SKM-1 (cell line): ENCODE results near the gene MOB3B.

Source experiments
- DNase-seq: peaks from one replicate; lab custom pipeline; 2025; ENCODE audit not compliant: unreplicated experiment; lab: John Stamatoyannopoulos, UW

The MOB3B gene

GRCh38 chr9:27293996-27294395, 235.6 kb downstream of the MOB3B start:
- DNase-seq: no peak

GRCh38 chr9:27292659-27293405, 236.8 kb downstream of the MOB3B start:
- DNase-seq: no peak

GRCh38 chr9:27291292-27291691, 238.3 kb downstream of the MOB3B start:
- DNase-seq: no peak

- no peak for DNase-seq
Observed at GRCh38 chr9:27282269-27282668, 247.3 kb downstream of the MOB3B start.

- DNase-seq: no peak
Observed at GRCh38 chr9:27280860-27281259, 248.8 kb downstream of the MOB3B start.

GRCh38 chr9:27280249-27280648, 249.4 kb downstream of the MOB3B start:
- DNase-seq: no peak

GRCh38 chr9:27279611-27280010, 250.0 kb downstream of the MOB3B start:
- DNase-seq: no peak

GRCh38 chr9:27278374-27278773, 251.2 kb downstream of the MOB3B start:
- no peak for DNase-seq

- peak; percentile 41 for DNase-seq
Observed at GRCh38 chr9:27276193-27277030, 253.2 kb downstream of the MOB3B start.
